SK-N-SH treated with all-trans-retinoic acid at 6 μM for 48 hours (cell line): ENCODE data around the gene PDE1C.

Source experiments
- ISL1 ChIP-seq: fragments of 250-450 bp; sonication (Bioruptor Pico); IDR thresholded peaks from 2 replicates; pipeline ENCODE4 v2.1.2; 2022; ENCODE audit warnings: mild to moderate bottlenecking, moderate library complexity
- TF ChIP-seq, protein P1 (sequence below): fragments of 250-450 bp; sonication (Bioruptor Pico); IDR thresholded peaks from 2 replicates; pipeline ENCODE4 v1.8.0; 2021; ENCODE audit warnings: low read depth, mild to moderate bottlenecking, moderate library complexity, borderline replicate concordance
- TF ChIP-seq, protein P2 (sequence below): fragments of 250-450 bp; sonication (Bioruptor Pico); IDR thresholded peaks from 2 replicates; pipeline ENCODE4 v1.5.0; 2020; ENCODE audit warnings: mild to moderate bottlenecking, moderate library complexity
- TF ChIP-seq, protein P3 (sequence below): fragments of 250-450 bp; sonication (Bioruptor Pico); IDR thresholded peaks from 2 replicates; pipeline ENCODE4 v1.8.0; 2020; ENCODE audit warnings: mild to moderate bottlenecking, moderate library complexity, borderline replicate concordance

DNA sequence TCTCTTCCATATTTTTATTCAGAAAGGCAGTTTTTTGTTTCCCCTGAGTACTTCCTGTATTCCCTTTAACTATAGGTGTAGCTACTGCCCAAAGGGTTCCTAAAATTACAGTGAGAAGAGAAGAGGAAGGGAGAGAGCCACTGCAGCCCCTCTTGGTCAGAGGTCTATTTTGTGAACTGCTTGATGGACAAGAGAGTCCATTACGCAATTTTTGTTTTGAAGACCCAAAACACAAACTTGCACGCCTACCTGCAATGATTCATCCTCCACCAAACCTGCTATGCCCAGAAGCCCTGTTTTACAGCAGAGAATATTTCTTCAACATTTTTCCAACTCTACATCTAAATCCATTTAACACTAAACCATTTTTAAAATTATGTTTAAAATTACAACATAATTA lies 75.1 kb downstream of the PDE1C start:
- TF ChIP-seq, protein P1, sequence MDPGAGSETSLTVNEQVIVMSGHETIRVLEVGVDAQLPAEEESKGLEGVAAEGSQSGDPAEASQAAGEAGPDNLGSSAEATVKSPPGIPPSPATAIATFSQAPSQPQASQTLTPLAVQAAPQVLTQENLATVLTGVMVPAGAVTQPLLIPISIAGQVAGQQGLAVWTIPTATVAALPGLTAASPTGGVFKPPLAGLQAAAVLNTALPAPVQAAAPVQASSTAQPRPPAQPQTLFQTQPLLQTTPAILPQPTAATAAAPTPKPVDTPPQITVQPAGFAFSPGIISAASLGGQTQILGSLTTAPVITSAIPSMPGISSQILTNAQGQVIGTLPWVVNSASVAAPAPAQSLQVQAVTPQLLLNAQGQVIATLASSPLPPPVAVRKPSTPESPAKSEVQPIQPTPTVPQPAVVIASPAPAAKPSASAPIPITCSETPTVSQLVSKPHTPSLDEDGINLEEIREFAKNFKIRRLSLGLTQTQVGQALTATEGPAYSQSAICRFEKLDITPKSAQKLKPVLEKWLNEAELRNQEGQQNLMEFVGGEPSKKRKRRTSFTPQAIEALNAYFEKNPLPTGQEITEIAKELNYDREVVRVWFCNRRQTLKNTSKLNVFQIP (CRISPR knock-in tag): no peak
- TF ChIP-seq, protein P2, sequence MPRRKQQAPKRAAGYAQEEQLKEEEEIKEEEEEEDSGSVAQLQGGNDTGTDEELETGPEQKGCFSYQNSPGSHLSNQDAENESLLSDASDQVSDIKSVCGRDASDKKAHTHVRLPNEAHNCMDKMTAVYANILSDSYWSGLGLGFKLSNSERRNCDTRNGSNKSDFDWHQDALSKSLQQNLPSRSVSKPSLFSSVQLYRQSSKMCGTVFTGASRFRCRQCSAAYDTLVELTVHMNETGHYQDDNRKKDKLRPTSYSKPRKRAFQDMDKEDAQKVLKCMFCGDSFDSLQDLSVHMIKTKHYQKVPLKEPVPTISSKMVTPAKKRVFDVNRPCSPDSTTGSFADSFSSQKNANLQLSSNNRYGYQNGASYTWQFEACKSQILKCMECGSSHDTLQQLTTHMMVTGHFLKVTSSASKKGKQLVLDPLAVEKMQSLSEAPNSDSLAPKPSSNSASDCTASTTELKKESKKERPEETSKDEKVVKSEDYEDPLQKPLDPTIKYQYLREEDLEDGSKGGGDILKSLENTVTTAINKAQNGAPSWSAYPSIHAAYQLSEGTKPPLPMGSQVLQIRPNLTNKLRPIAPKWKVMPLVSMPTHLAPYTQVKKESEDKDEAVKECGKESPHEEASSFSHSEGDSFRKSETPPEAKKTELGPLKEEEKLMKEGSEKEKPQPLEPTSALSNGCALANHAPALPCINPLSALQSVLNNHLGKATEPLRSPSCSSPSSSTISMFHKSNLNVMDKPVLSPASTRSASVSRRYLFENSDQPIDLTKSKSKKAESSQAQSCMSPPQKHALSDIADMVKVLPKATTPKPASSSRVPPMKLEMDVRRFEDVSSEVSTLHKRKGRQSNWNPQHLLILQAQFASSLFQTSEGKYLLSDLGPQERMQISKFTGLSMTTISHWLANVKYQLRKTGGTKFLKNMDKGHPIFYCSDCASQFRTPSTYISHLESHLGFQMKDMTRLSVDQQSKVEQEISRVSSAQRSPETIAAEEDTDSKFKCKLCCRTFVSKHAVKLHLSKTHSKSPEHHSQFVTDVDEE (CRISPR knock-in tag): no peak
- no peak for TF ChIP-seq ISL1 (CRISPR knock-in tag)
- TF ChIP-seq, protein P3, sequence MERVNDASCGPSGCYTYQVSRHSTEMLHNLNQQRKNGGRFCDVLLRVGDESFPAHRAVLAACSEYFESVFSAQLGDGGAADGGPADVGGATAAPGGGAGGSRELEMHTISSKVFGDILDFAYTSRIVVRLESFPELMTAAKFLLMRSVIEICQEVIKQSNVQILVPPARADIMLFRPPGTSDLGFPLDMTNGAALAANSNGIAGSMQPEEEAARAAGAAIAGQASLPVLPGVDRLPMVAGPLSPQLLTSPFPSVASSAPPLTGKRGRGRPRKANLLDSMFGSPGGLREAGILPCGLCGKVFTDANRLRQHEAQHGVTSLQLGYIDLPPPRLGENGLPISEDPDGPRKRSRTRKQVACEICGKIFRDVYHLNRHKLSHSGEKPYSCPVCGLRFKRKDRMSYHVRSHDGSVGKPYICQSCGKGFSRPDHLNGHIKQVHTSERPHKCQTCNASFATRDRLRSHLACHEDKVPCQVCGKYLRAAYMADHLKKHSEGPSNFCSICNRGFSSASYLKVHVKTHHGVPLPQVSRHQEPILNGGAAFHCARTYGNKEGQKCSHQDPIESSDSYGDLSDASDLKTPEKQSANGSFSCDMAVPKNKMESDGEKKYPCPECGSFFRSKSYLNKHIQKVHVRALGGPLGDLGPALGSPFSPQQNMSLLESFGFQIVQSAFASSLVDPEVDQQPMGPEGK (CRISPR knock-in tag): no peak
